Left colon (tissue), 2 donors: ENCODE data around the gene CCDC9B. TPM values are rescaled to one million over a fixed set of nuclear protein-coding genes. Genes with fewer than 3 reads are reported as not detected.

ENCODE experiments used
- ATAC-seq: fragments of 200-7000 bp; cut with Tn5 transposase; one replicate; pipeline ENCODE4 v1.9.1; 2020; ENCODE audit warnings: mild to moderate bottlenecking, moderate library complexity
- DNase-seq, 2 donors: peaks; one replicate each; pipeline ENCODE4 v3.0.0-alpha.2; 2020
- intact Hi-C, 2 donors: fragments of 100-400 bp; cut with DNase I in 1 of 2; cut with micrococcal nuclease in 1 of 2; formaldehyde crosslinking; loops; one replicate each; pipeline versions ENCODE4 v1.11.2 to v1.14.0; 2022; cut with DNase I, micrococcal nuclease
- total RNA-seq, 2 donors: library from RNA; stranded (reverse); fragmentation: NEBNext Ultra II Directional; extraction: Animal tissue kit (Norgen Biotek cat#: 25700); gene quantifications; one replicate each; pipeline ENCODE4 v1.2.1, GENCODE V29; 2021
- donor health status: DM: no; HTN: no; CAD: no.
- donor health status: DM: yes; HTN: yes; CAD: no.

Gene CCDC9B
- total RNA-seq, 2 donors from 2014 or later = 28.1 to 43.5 TPM

- peak; percentile 4 for ATAC-seq
- intact Hi-C loops = loop anchor here in 1 of 2 donors (10.0 kb wide), 1 partner anchor 47 kb away; no protein-coding TSS in a partner anchor
- peak in 1 of 2 donors; percentile 50 for DNase-seq
These were observed 26.6 kb upstream of the CCDC9B start for GRCh38 chr15:40367371-40367685.

GRCh38 chr15:40366457-40367370, 26.0 kb upstream of the CCDC9B start:
- intact Hi-C loops = loop anchor here in 1 of 2 donors (10.0 kb wide), 1 partner anchor 48 kb away; no protein-coding TSS in a partner anchor
- ATAC-seq (peak; percentile 5), DNase-seq (peak; percentile 55 to 76)

- no peak for ATAC-seq
- intact Hi-C loops = loop anchor here in 1 of 2 donors (10.0 kb wide), 1 partner anchor 49 kb away; no protein-coding TSS in a partner anchor
- no peak for DNase-seq
These were observed 25.1 kb upstream of the CCDC9B start for GRCh38 chr15:40365624-40366456.

GRCh38 chr15:40365016-40365415, 24.3 kb upstream of the CCDC9B start:
- ATAC-seq (no peak), DNase-seq (no peak)
- intact Hi-C loops = loop anchor here in 1 of 2 donors (10.0 kb wide), 1 partner anchor 50 kb away; no protein-coding TSS in a partner anchor

DNA sequence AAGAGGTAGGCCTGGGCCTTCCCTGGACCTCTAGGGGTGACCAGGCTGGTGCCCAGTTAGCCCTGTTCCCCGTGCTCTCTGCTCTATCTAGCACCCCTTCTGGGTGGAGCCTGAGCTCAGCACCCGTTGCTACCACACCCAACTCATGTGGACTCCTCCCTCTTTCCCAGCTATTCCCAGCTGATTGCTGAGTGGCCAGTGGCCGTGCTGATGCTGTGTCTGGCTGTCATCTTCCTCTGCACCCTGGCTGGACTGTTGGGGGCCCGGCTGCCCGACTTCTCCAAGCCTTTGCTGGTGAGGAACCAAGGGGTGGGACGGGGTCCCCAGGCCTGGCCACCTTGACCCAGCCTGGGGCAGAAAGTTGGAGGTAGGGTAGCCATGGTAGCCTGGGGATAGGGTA, 23.5 kb upstream of the CCDC9B start:
- ATAC-seq (peak; percentile 25), DNase-seq (peak in 1 of 2 donors; percentile 35)
- intact Hi-C loops = loop anchor here in 1 of 2 donors (10.0 kb wide), 1 partner anchor 51 kb away; no protein-coding TSS in a partner anchor

GRCh38 chr15:40363611-40364010, 22.9 kb upstream of the CCDC9B start:
- ATAC-seq (no peak), DNase-seq (no peak)
- intact Hi-C loops = loop anchor here in 1 of 2 donors (10.0 kb wide), 1 partner anchor 51 kb away; no protein-coding TSS in a partner anchor

DNA sequence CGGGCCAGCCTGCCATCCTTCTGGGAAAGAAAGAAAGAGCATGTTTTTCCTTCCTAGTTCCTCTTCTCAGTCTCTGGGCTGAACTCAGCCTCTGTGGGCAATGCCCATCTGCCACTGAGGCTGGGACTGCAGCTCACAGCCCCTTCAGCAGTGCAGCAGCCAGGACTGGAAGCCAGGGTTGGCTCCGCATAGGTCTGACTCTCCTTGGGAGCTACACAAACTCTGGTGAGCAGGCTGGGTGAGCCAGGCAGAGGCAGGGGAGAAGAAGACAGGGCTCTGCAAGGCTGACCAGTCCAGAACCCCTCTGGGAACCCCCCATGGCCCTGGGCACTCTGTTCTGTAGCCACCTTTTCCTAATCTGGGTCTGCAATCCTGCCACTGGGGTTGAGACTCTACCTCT, 20.9 kb upstream of the CCDC9B start:
- ATAC-seq (no peak), DNase-seq (no peak)
- intact Hi-C loops = loop anchor here in 1 of 2 donors (10.0 kb wide), 1 partner anchor 53 kb away; no protein-coding TSS in a partner anchor

DNA sequence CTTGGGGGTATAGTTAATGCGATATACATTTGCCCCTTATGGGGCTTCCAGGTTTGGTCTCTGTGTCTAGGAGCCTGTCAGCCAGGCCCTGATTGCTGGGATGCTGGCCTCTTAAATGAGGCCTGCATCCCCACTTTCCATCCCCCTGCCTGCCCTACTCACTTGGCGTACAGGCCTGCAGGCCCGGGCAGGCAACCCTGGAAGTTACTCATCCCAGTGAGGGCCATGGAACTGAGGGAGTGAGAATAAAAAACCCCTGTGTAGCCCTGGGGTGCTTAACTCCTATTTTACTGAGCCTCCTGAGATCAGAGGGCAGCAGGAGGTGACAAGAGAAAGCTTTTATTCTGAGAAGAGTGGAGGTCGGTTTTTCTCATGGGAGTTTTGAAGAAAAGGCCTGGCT, 19.3 kb upstream of the CCDC9B start:
- intact Hi-C loops = loop anchor here in 1 of 2 donors (10.0 kb wide), 1 partner anchor 55 kb away; no protein-coding TSS in a partner anchor
- DNase-seq (no peak), ATAC-seq (no peak)

DNA sequence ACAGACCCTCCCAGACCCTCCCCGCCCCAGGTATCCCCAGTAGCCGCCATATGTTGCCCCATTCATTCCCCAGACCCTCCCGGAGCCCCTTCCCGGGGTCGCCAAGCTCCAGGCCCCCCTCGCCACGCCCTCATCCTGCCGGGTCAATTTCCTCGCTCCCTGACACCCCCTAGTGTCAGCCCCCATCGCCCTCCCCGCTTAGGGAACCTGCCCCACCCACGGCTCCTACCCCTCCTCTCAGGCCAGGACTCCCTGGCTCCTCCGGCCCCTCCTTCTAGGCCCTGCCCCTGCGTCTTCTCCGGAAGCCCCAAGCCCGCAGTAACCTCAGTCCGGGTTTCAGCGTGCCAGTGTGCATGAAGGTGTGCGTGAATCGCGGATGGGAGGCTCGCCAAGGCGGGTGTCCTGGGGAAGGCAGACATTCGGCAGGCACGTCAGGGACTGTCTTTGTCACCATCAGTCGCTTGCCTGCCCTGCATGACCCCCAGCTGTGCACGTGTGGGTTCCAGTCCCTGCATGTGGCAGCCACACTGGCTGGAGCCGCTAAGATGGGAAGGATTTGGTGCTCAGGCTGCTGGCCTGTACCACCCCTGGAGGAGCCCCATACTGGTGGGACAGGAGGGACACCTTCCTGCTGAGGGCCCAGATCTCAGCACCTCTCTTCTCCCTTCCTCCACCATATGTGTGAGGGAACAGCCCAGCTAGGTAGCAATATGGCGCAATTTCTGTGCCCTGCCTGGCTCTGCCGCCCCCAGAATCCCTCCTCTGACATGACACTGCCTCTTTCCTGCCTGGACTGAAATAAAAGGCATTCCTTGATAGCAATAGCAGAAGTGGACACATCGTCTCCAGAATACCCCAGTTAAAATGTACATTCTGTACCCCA, 18.0 kb upstream of the CCDC9B start:
- DNase-seq = peak in 1 of 2 donors; percentile 58
- intact Hi-C loops = no loop called here
- peak; percentile 4 for ATAC-seq

DNA sequence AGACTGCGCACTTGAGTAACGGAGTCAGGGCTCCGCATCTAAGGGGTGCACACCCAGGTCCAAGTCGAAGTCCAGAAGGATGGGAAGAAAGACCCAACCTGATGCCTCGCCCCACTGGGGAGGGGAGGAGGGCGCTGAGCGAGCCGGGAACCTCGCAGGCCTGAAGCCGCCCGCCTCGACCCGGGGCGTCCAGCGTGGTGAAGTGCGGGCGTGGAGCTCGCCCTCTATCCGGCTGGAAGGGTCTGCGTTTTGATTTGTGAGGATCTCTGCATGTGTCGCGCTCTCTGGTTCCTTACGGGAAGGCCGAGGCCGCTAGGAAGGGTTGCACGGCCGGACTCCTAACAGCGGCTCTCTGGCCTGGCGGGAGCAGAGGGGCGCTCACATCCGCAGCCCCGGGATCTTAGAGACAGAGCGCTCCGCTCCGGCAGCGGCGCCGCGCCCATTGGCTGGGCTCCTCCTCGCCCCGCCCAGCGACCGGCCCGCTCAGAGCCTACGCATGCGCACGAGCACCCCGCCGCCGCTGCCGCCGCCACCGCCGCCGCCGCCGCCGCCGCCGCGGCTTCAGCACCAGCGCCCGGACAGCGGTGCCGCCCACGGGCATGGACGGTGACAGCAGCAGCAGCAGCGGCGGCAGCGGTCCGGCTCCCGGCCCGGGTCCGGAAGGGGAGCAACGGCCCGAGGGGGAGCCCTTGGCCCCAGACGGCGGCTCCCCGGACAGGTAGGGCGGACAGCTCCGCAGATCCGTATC, 17.2 kb upstream of the CCDC9B start, which contains the start of gene DISP2:
TSS of gene DISP2 (plus strand) at position 497 of the 748 bp plus-strand sequence. CDS start at position 600, 103 bp downstream.
- intact Hi-C loops = no loop called here
- ATAC-seq = peak; percentile 61
- peak; percentile 78 to 90 for DNase-seq

DNA sequence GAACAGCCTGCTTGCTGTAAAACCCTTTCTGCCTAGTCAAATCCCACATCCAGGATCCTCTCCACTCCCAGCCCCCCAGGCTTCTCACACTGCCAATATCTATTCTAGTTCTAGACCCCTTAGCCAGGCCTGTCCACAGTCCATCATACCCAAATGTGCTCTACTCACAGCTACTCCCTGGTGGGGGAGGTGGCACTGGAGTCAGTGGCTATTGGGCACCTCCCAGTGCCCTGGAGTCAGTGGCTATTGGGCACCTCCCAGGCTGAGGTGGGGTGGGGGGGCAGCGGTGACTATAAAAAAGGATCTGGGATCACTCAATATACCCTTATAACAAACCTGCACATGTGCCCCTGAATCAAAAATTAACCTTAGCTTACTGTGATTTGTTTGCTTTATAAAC, 16.5 kb upstream of the CCDC9B start:
- DNase-seq (peak in 1 of 2 donors; percentile 55), ATAC-seq (peak; percentile 30)
- intact Hi-C loops = no loop called here

DNA sequence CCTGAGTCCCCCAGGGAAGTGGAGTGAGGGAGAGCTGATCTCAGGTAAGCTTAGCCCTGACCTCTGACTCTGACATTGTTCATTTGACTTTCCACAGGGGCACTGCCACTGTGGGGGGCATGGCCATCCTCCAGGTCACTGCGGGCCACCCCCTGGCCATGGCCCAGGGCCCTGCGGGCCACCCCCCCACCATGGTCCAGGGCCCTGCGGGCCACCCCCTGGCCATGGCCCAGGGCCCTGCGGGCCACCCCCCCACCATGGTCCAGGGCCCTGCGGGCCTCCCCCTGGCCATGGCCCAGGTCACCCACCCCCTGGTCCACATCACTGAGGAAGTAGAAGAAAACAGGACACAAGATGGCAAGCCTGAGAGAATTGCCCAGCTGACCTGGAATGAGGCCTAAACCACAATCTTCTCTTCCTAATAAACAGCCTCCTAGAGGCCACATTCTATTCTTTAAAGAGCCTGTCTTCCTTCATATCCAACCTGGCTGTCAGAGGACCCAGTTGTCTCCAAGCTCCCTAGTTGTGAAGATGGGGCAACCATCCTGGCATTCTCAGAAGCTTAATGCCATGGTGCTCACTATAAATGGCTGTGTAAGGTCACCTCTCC, 15.3 kb upstream of the CCDC9B start:
- ATAC-seq = no peak
- DNase-seq = no peak
- intact Hi-C loops = no loop called here

GRCh38 chr15:40354408-40355171, 13.9 kb upstream of the CCDC9B start:
- peak in 1 of 2 donors; percentile 33 for DNase-seq
- intact Hi-C loops = no loop called here
- no peak for ATAC-seq

DNA sequence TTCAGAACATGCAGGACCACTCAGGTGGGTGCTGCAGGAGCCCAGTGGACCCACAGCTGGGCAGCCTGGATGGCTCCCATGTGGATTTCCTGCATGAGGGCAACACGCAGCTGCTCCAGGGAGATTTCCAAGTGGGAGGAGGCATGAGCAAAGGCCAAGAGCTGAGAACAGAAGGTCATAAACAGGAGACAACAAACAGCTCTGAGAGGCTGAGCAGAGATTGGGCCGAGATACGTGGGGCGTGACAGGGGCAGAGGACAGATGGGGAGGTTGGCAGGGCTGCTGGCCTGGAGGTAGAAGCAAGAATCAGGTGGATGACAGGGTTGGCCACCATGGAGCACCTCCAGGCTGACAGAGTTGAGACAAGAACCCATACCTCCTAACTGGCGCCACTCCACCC, 13.0 kb upstream of the CCDC9B start:
- ATAC-seq (peak; percentile 37), DNase-seq (peak; percentile 75 to 92)
- intact Hi-C loops = no loop called here

DNA sequence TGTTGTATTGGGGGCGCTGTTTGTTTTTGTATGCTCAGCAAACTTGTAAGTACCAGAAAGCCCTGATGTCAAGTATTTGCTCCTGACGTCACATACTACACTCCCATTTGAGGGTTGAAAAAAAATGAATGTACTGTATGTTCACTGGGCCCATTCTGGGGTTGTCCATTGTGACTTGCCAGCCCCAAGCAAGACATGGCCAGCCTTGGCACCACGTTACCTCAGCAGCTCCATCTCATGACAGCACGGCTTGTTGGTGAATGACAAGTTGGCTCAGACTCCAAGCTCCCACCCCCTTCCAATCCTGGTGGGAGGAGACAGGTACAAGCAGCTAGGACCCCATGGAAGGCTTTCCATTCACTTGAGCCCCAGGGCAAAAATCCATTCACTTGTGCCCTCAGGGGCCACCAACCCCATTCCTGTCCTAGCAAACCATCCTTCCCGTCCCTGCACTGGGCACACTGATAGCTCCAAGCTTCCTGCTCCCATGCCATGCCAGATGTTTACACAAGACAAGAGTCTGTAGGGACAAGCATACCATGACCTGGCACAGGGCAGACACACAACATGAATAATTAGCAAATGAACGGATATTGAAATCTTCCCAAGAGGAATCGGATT, 11.7 kb upstream of the CCDC9B start:
- intact Hi-C loops = no loop called here
- DNase-seq (peak in 1 of 2 donors; percentile 41), ATAC-seq (no peak)

DNA sequence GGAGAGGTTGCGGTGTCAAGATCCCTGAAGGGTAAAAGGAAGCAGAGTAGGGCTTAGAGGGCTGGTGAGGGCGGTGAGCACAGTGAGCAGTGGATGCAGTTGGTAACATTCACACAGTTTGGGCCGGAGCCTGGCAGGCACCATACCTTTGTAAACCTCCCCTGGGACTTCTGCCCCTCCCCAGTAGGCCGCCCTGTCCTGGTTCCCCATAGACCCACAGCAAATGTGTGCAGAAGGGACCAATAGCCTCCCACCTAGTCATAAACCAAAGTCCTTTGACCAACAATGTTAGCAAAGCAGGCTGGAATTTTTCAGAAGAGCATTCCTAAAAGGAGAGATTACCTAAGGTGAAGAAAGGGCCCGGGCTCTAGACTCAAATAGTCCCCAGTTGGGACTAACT, 8.4 kb upstream of the CCDC9B start:
- intact Hi-C loops = no loop called here
- peak; percentile 29 for ATAC-seq
- DNase-seq = peak; percentile 70 to 77
